Esophagus squamous epithelium (tissue), 4 donors: ENCODE data around the gene PDLIM7.

Source experiments
- POLR2A ChIP-seq, 4 donors: fragments of 450-650 bp; IDR thresholded peaks; one replicate each; pipeline ENCODE4 v1.6.1; 2017; ENCODE audit warnings: antibody characterized with exemption in 4 of 4, mild to moderate bottlenecking in 4 of 4, moderate library complexity in 3 of 4
- TF ChIP-seq, protein P1 (sequence below), 6 experiments: fragments of 450-650 bp in 4 of 6; fragments of 200-600 bp in 2 of 6; sonication (generic) in 2 of 6; IDR thresholded peaks; one replicate each; pipeline ENCODE4 v1.5.1; 2016 to 2019; ENCODE audit warnings: antibody characterized with exemption in 6 of 6, mild to moderate bottlenecking in 4 of 6, moderate library complexity in 4 of 6

DNA sequence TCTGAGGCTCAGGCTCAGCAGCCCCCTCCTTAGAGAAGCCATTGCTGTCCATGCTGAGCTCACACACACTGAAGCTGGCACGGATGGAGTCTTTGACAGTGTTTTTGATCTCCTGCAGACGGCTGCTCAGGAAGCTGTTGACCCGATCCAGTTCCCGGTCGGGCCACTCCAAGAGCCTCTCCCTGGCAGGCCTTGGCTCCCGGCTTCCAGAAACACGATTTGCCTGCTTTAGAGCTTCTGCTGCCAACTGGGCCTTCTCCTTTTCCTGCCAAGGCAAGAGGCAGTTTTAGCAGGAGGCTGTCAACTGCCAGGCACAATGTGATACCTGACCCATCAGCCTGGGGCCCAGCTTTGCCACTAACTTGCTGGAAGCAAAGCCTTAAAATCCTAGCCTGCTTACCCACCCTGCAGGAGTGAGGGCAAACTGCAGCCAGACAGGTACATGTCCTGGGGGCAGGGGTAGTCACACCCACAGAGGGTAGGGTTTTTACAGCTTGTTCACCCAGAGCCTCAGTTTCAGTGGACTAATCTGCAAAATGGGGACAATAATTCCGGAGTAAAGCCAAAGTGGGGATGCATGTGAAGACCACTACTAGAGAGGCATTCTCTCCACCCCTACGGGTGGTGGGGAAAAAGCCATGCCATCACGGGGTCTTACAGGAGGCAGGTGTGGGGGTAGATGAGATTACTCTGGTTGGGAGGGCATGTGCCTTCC, 27.7 kb upstream of the PDLIM7 start:
- TF ChIP-seq, protein P1, sequence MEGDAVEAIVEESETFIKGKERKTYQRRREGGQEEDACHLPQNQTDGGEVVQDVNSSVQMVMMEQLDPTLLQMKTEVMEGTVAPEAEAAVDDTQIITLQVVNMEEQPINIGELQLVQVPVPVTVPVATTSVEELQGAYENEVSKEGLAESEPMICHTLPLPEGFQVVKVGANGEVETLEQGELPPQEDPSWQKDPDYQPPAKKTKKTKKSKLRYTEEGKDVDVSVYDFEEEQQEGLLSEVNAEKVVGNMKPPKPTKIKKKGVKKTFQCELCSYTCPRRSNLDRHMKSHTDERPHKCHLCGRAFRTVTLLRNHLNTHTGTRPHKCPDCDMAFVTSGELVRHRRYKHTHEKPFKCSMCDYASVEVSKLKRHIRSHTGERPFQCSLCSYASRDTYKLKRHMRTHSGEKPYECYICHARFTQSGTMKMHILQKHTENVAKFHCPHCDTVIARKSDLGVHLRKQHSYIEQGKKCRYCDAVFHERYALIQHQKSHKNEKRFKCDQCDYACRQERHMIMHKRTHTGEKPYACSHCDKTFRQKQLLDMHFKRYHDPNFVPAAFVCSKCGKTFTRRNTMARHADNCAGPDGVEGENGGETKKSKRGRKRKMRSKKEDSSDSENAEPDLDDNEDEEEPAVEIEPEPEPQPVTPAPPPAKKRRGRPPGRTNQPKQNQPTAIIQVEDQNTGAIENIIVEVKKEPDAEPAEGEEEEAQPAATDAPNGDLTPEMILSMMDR (IDR thresholded peaks at IDR 0.05): peak in 1 of 6 experiments; percentile 23
- TF ChIP-seq POLR2A (IDR thresholded peaks at IDR 0.05): no peak
